ENCODE measurements around the gene SP2. TPM values are rescaled to one million over a fixed set of nuclear protein-coding genes. Genes with fewer than 3 reads are reported as not detected.
"Not testable (repeated sequence)": the region's sequence is repeated elsewhere in the genome, so short reads cannot be mapped to it uniquely, and the experiment has no call there.

Gene SP2
- total RNA-seq, 2 experiments from 2014 or later: 18.1 to 18.8 TPM

DNA sequence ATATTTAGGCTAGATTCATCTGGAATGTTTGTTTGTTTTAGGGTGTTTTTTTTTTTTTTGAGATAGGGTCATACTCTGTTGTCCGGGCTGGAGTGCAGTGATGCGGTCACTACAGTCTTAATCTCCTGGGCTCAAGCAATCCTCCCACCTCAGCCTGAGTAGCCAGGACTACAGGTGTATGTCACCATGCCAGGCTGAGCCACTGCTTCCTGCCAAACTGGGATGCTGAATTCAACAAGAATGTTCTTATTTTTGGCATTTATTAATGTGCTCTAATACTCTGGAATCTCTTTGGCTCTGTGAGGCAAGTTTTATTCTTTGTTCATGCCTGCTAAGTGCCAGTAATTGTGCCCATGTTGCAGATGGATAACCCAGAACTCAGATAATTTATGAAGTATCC is 21.5 kb downstream of the SP2 start:
- no peak for DNase-seq
- H3K4me3 Mint-ChIP-seq: no peak overlapping the region
- H3K9me3 Mint-ChIP-seq: no peaks in the 10 kb centered on the region
- peaks cover 3% of the 10 kb centered on the region for H3K36me3 Mint-ChIP-seq
- H3K27ac Mint-ChIP-seq: no peak overlapping the region
- H3K4me1 Mint-ChIP-seq: peaks cover 4% of the 10 kb centered on the region
- H3K27me3 Mint-ChIP-seq: no peaks in the 10 kb centered on the region

DNA sequence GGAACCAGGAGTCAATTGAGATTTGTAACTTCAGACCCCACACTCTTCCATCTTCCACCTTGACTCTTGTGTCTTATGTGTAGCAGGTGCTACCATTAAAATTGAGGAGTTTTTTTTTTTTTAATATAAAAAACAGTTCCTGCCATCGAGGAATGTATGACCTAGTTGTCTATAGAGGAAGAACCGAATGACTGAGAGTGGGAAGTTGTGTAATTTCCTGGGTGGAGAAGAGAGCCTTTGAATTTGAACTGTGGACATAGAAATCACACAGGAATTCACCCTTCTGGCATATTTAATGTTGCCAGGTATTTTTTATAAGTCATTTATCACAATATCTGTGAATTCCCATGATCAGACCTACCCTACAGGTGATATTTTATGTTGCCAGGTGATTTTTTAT is 22.0 kb downstream of the SP2 start:
- no peak for DNase-seq
- H3K27me3 Mint-ChIP-seq: no peaks in the 10 kb centered on the region
- H3K27ac Mint-ChIP-seq: no peak overlapping the region
- peaks cover 3% of the 10 kb centered on the region for H3K36me3 Mint-ChIP-seq
- H3K9me3 Mint-ChIP-seq: no peaks in the 10 kb centered on the region
- H3K4me1 Mint-ChIP-seq: peaks cover 4% of the 10 kb centered on the region
- H3K4me3 Mint-ChIP-seq: no peak overlapping the region

DNA sequence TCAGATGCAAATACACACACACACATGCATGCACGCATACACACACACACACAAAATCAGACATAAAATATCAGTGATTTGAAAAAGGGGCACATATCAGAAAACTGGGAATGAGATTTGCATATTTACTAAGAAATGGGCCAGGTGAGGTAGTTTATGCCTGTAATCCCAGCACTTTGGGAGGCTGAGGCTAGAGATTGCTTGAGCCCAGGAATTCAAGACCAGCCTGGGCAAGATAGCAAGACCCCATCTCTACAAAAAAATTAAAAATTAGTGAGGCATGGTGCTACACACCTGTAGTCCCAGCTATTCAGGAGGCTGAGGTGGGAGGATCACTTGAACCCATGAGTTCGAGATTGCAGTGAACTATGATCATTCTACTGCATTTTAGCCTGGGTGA is 23.0 kb downstream of the SP2 start:
- DNase-seq: no peak
- Mint-ChIP-seq H3K4me1 (peaks cover 4% of the 10 kb centered on the region), H3K9me3 (no peaks in the 10 kb centered on the region), H3K4me3 (no peak overlapping the region), H3K27ac (no peak overlapping the region), H3K27me3 (no peaks in the 10 kb centered on the region), H3K36me3 (peaks cover 3% of the 10 kb centered on the region)

DNA sequence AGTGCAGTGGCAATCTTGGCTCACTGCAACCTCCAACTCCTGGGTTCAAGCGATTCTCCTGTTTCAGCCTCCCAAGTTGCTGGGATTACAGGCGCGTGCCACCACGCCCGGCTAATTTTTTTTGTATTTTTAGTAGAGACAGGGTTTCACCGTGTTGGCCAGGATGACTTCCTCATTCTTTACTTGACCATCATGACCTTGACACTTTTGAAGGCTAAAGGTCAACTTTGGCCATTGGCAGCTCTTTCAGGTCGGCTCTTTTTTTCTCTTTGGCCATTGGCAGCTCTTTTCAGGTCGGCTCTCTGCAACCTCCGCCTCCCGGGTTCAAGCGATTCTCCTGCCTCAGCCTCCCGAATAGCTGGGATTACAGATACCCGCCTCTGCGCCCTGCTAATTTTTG is 23.9 kb downstream of the SP2 start:
- H3K9me3 Mint-ChIP-seq, DNase-seq, H3K36me3 Mint-ChIP-seq, H3K27ac Mint-ChIP-seq, H3K4me3 Mint-ChIP-seq, H3K27me3 Mint-ChIP-seq, H3K4me1 Mint-ChIP-seq: not testable (repeated sequence)

DNA sequence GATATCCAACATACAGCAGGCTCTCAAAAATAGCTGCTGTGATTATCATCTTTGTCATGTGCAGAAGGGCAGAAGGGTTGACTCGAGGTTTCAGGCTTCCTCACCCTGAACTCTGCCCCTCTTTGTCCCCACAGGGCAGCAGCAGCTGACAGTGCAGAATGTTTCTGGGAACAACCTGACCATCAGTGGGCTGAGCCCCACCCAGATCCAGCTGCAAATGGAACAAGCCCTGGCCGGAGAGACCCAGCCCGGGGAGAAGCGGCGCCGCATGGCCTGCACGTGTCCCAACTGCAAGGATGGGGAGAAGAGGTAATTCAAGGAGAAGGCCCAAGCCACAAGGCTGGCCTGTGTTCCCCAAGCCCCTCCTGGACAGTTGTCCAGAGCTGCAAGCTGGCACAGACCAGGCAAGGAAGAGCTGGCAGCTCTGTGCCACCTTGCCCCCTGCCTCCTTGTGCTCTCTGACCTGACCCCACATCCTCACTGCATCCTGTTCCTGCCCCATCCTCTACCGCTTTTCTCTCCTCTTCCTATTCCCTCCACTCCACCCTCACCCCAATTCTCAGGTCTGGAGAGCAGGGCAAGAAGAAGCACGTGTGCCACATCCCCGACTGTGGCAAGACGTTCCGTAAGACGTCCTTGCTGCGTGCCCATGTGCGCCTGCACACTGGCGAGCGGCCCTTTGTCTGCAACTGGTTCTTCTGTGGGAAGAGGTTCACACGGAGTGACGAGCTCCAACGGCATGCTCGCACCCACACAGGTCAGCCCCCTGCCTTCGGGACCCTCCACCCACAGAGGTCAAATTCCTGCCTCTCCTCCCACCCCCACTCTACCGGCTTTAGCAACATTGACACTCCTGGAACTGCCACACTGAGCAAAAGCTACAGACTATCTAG is 29.0 kb downstream of the SP2 start:
- Mint-ChIP-seq H3K9me3 (no peaks in the 10 kb centered on the region), H3K27ac (no peak overlapping the region), H3K4me1 (no peaks in the 10 kb centered on the region), H3K4me3 (no peak overlapping the region), H3K36me3 (peaks cover 8% of the 10 kb centered on the region), H3K27me3 (no peaks in the 10 kb centered on the region)
- DNase-seq: no peak

DNA sequence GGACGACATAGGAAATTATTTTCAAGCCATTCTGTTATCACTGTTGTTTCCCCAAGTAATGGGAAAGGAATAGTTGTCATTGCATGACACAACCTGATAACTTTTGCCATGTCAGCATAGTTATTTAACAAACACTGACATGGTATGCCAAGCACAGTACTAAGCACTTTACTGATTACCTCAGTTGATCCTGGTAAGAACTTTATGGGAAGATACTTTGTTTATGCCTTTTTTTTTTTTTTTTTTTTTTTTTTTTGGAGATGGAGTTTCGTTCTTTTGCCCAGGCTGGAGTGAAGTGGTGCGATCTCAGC is 29.6 kb downstream of the SP2 start:
- DNase-seq: no peak
- Mint-ChIP-seq H3K4me3 (no peak overlapping the region), H3K27me3 (no peaks in the 10 kb centered on the region), H3K36me3 (peaks cover 8% of the 10 kb centered on the region), H3K9me3 (no peaks in the 10 kb centered on the region), H3K4me1 (no peaks in the 10 kb centered on the region), H3K27ac (no peak overlapping the region)

DNA sequence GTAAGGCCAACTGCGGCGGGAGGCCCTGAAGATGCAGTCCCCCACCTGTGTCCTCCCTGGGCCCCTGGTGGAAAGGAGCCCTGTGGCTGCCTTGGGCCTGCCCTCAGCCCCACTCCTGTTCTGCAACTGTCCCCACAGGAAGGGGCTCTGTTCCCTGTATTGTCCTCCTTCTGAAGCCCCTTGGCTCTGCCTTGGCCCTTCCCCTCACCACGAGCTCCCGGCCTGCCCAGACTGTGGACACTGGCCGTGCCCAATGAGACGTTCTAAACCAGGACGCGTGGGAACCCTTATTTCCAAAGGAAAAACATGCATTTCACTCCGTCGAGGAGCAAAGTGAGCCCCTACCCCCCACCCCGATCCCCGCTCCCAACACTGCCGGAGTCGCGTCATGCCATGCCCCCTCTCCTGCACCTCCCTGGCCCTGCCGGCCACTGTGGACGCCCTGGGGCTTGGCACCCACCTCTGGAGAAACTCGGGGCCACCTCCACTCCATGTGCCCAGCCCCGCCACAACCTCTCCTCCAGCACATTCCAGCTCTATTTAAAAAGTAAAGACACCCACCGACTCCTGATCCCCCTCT is 31.9 kb downstream of the SP2 start:
- Mint-ChIP-seq H3K27ac (no peak overlapping the region), H3K4me1 (no peaks in the 10 kb centered on the region), H3K4me3 (no peak overlapping the region), H3K36me3 (peaks cover 10% of the 10 kb centered on the region), H3K27me3 (no peaks in the 10 kb centered on the region), H3K9me3 (no peaks in the 10 kb centered on the region)
- DNase-seq: no peak

DNA sequence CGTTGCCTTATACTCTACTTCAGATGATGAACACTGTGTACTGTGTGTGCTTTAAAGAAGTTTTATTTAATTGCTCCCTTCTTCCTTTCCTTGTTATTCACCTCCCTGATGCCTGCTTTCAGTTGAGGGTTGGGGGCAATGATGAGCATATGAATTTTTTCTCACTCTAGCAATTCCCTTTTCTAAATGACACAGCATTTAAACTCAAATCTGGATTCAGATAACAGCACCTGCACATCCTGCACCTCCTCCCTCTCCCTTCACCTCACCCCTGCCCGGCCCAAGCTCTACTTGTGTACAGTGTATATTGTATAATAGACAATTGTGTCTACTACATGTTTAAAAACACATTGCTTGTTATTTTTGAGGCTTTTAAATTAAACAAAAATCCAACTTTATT is 32.4 kb downstream of the SP2 start:
- Mint-ChIP-seq H3K27me3 (no peaks in the 10 kb centered on the region), H3K4me3 (no peak overlapping the region), H3K27ac (no peak overlapping the region), H3K9me3 (no peaks in the 10 kb centered on the region), H3K4me1 (no peaks in the 10 kb centered on the region), H3K36me3 (peaks cover 10% of the 10 kb centered on the region)
- DNase-seq: no peak

DNA sequence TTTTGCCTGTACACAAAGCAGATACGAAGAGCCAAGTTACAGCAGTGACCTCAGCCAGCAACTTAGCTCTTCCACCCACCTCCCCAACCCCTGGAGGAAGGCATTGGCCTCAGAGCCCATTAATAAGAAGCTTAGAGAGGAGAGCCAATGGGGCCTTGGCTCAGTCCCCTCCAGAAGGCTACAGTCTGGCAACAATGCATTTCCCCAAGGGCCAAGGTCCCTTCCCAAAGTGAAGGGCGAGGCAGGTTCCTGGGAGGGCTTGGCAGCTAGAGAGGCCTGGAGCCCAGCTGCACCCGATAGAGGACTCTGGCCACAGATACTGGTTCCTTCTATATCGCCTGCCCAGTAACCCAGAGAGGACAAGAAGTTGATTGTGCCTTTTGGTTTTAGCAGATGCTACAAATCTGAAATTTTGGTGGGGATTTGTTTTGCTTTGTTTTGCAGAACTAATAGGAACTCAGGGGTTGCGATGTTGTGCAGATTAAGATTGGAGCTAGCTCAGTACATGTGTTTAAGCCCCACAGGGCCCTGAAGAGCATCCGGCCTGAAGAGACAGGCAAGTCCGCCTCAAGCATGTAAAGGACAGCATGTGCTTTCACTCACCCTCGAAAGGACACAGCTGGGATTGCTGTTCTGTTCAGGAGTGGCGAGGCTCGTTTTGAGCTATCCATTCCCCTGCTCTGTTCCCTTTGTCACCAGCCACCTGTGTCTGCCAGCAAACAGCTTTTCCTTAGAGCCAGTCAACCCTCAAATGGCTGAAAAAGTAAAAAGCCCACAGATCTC is 33.4 kb downstream of the SP2 start:
- DNase-seq: no peak
- Mint-ChIP-seq H3K4me3 (no peak overlapping the region), H3K27me3 (no peaks in the 10 kb centered on the region), H3K9me3 (no peaks in the 10 kb centered on the region), H3K4me1 (no peaks in the 10 kb centered on the region), H3K36me3 (peaks cover 10% of the 10 kb centered on the region), H3K27ac (no peak overlapping the region)

DNA sequence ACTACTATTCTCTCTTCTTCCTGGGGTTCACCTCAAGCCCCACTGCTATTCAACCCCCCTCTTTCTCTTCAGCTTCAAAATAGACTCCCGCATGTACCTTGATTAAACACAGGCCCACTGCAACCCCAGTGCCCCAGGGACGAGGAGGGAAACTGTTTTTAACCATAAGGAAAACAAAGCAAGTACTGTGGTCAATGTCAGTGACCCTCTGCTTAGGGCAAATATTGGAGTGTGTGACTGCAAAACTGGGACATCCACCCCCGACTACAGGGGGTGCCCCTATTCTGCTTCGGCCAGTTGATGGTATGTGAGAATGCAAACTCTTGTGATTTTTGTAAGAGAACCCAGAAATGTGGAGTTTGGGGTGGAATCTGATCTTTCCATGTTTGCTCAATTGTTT is 35.8 kb downstream of the SP2 start:
- no peaks in the 10 kb centered on the region for H3K27me3 Mint-ChIP-seq
- no peaks in the 10 kb centered on the region for H3K4me1 Mint-ChIP-seq
- no peak overlapping the region for H3K4me3 Mint-ChIP-seq
- H3K9me3 Mint-ChIP-seq: no peaks in the 10 kb centered on the region
- H3K27ac Mint-ChIP-seq: no peak overlapping the region
- H3K36me3 Mint-ChIP-seq: peaks cover 4% of the 10 kb centered on the region
- no peak for DNase-seq

DNA sequence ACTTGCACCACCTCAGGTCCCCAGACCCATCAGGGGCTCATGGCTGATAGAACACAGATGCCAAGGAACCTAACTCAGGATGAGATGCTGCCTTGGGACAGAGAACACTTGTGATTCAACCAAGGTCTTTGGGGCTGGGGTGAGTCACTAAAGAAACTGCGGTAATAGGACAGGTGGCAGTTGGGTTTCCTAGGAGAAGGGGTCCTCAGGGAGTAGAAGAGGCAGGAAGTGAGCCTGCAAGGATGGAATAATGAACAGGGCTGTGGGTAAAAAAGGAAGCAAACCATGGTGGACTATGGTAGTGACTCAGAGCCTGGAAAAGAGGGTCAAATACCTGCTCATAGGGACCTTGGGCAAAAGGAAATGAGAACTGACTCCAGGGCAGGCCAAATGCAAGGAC is 38.8 kb downstream of the SP2 start:
- no peak overlapping the region for H3K4me3 Mint-ChIP-seq
- H3K4me1 Mint-ChIP-seq: peaks cover 7% of the 10 kb centered on the region
- no peak for DNase-seq
- H3K27me3 Mint-ChIP-seq: no peaks in the 10 kb centered on the region
- no peaks in the 10 kb centered on the region for H3K9me3 Mint-ChIP-seq
- peaks cover 2% of the 10 kb centered on the region for H3K36me3 Mint-ChIP-seq
- H3K27ac Mint-ChIP-seq: no peak overlapping the region

DNA sequence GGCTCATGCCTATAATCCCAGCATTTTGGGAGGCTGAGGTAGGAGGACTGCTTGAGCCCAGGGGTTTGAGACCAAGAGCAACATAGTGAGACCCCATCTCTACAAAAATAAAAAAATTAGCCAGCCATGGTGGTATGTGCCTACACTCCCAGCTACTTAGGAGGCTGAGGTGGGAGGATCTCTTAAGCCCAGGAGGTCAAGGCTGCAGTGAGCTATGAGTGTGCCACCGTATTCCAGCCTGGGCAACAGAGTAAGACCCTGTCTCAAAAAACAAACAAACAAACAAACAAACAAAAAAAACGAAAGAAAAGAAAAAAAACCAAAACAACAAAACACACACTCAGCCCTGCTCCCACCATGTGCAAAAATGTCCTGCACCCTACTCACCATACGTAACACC is 39.4 kb downstream of the SP2 start:
- not testable (repeated sequence) for DNase-seq, H3K36me3 Mint-ChIP-seq, H3K4me3 Mint-ChIP-seq, H3K27me3 Mint-ChIP-seq, H3K27ac Mint-ChIP-seq, H3K9me3 Mint-ChIP-seq, H3K4me1 Mint-ChIP-seq

DNA sequence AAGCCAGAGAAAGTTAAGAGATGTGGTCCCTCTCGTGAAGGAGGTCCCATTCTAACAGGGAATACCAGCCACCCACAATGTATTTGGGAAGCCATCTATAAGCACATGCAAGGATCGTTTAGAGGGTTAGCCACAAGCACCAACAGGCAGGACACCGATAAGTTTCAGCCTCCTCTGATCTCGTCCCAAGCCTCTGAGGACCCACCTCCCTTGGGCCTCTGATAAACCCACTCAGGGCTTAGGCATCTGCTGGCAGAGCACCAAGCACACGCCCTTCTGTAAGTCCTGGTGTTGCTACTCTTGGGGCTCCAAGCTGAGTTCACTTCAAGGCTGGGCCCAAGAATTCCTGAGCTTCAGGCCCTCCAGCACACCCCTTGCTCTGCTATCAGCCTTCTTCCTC is 39.9 kb downstream of the SP2 start:
- peaks cover 2% of the 10 kb centered on the region for H3K9me3 Mint-ChIP-seq
- no peak for DNase-seq

DNA sequence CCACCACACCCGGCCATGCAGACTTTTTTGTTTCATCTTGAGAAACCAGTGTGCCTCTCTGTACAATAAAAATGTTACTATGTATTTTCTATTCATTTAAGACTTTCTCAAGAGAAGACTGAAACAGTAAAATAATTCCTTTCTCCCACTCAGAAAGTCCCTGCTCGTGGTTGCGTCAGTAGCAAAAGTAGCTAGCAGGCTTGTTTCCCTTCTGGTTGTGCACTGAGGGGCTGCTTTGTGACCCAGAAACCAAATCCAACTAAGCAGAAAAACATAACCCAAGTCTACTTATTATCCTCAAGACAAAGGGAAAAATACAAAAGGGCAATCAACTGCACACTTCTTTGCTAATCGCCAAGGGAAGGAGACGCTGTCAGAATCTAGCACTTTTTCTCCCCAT is 41.9 kb downstream of the SP2 start:
- Mint-ChIP-seq H3K27ac (no peak overlapping the region), H3K4me3 (no peak overlapping the region), H3K9me3 (peaks cover 3% of the 10 kb centered on the region), H3K36me3 (peaks cover 9% of the 10 kb centered on the region), H3K4me1 (peaks cover 18% of the 10 kb centered on the region), H3K27me3 (no peaks in the 10 kb centered on the region)
- DNase-seq: no peak

More for the DNA sequence above, 39.9 kb downstream of the SP2 start:
- H3K4me3 Mint-ChIP-seq: no peak overlapping the region
- peaks cover 9% of the 10 kb centered on the region for H3K4me1 Mint-ChIP-seq
- no peaks in the 10 kb centered on the region for H3K27me3 Mint-ChIP-seq
- H3K27ac Mint-ChIP-seq: no peak overlapping the region
- H3K36me3 Mint-ChIP-seq: peaks cover 4% of the 10 kb centered on the region

DNA sequence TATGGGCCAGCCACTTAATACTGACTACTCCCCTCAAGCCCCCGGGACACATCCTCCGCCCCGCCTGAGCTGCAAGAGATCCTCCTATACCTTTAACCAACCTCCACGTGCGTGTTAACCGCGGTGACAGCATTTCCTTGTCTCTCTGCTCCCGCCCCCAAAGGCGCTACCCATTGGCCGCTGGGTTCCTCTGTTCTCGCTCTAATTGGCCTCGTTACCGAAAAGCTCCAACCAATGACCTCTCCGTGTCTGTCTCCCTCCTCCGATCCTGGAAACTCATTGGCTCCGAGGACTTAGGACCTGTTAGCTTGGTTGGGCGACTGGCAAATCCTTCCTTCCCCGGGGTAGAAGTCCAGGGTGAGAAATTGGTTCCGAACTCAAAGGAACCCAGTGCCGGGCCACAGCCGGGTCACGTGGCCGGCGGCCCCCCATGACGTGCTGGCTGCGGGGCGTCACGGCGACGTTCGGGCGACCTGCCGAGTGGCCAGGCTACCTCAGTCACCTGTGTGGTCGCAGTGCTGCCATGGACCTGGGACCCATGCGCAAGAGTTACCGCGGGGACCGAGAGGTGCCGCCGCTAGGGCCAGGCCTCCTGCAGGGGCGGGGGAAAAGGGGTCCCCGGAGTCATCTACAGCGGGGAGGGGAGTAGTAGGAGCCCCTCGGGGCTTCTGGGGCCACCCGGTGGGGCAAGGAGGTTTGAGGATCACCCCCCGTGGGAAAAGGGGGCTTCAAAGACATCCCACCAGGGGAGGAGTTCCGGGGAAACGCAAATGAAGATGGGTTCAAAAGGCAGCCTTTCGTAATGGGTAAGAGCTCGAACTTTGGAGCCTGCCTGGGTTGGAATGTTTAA is 45.4 kb downstream of the SP2 start, which contains the start of gene PNPO:
Gene PNPO (plus strand): TSS at position 326 of the 850 bp plus-strand sequence. CDS start 105 bp downstream, at position 431.
- peaks cover 47% of the 10 kb centered on the region for H3K4me1 Mint-ChIP-seq

More for the DNA sequence above, 45.4 kb downstream of the SP2 start, which contains the start of gene PNPO:
- Mint-ChIP-seq H3K36me3 (peaks cover 35% of the 10 kb centered on the region), H3K4me3 (peak within 1 kb of the TSS; percentile 90), H3K9me3 (peaks cover 3% of the 10 kb centered on the region), H3K27ac (peak within 1 kb of the TSS; percentile 92), H3K27me3 (no peaks in the 10 kb centered on the region)
- peak; percentile 94 for DNase-seq
